Measurements from ENCODE around the gene CHIT1.

DNA sequence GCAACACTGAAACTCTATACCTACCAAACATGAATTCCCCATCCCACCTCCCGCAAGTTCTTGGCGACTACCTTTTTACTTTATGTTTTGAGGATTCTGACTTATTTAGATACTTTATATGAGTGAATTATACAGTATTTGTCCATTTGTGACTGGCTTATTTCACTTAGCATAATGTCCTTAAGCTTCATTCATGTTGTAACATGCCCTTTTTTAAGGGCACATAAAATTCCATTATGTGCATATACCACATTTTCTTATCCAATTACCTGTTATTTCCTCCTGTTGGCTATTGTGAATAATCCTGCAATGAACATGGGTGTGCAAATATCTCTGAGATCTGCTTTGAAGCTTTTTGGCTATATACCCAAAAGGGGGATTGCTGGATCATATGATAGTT, 22.0 kb upstream of the CHIT1 start:
- TF ChIP-seq POLR2A (IDR thresholded peaks at IDR 0.05; ENCODE audit: low read length) = no peak
- TF ChIP-seq GATA1 (IDR thresholded peaks at IDR 0.05; ENCODE audit: low read depth, low read length) = no peak
